GM15510 (cell line): Measurements from ENCODE around the gene ARHGEF25.

Experiments used
- POLR2A ChIP-seq: IDR thresholded peaks from 3 replicates; pipeline ENCODE4 v1.6.1; 2011; ENCODE audit warnings: borderline replicate concordance; ENCODE audit not compliant: insufficient read length; ENCODE audit errors: extremely low read depth

Gene ARHGEF25

GRCh38 chr12:57611108-57611826 lies at the start of gene ARHGEF25:
ARHGEF25 (plus strand) TSS chr12:57611435; CDS start chr12:57611895, 460 bp downstream.
- peak; percentile 52 for TF ChIP-seq POLR2A

- no peak for TF ChIP-seq POLR2A
Observed at GRCh38 chr12:57563358-57563757, 47.9 kb upstream of the ARHGEF25 start.

GRCh38 chr12:57564178-57564740 lies 47.0 kb upstream of the ARHGEF25 start:
- TF ChIP-seq POLR2A, result no peak

GRCh38 chr12:57568838-57569237 lies 42.4 kb upstream of the ARHGEF25 start:
- no peak for TF ChIP-seq POLR2A

GRCh38 chr12:57569858-57570257 lies 41.4 kb upstream of the ARHGEF25 start:
- no peak for TF ChIP-seq POLR2A

GRCh38 chr12:57571926-57572762 lies 39.1 kb upstream of the ARHGEF25 start:
- TF ChIP-seq POLR2A, result no peak

- no peak for TF ChIP-seq POLR2A
Observed at GRCh38 chr12:57574795-57575194, 36.4 kb upstream of the ARHGEF25 start.

- no peak for TF ChIP-seq POLR2A
Observed at GRCh38 chr12:57575771-57576612, 35.2 kb upstream of the ARHGEF25 start.

- TF ChIP-seq POLR2A, result no peak
Observed at GRCh38 chr12:57576613-57577160, 34.5 kb upstream of the ARHGEF25 start.

GRCh38 chr12:57577981-57578758 lies 33.1 kb upstream of the ARHGEF25 start:
- TF ChIP-seq POLR2A, result no peak

- no peak for TF ChIP-seq POLR2A
Observed at GRCh38 chr12:57579011-57579410, 32.2 kb upstream of the ARHGEF25 start.

- TF ChIP-seq POLR2A, result no peak
Observed at GRCh38 chr12:57579677-57580465, 31.4 kb upstream of the ARHGEF25 start.

- TF ChIP-seq POLR2A, result no peak
Observed at GRCh38 chr12:57580466-57580795, 30.8 kb upstream of the ARHGEF25 start.

GRCh38 chr12:57581802-57582201 lies 29.4 kb upstream of the ARHGEF25 start:
- no peak for TF ChIP-seq POLR2A

GRCh38 chr12:57582440-57582839 lies 28.8 kb upstream of the ARHGEF25 start:
- TF ChIP-seq POLR2A, result no peak
